Fibroblast of lung (primary cell): ENCODE measurements around the gene BCL2.

ENCODE experiments used
- EZH2 ChIP-seq: IDR thresholded peaks from 2 replicates; pipeline ENCODE4 v1.5.1; 2012; ENCODE audit warnings: low read length, control low read depth, mild to moderate bottlenecking; ENCODE audit errors: missing control alignments
- TF ChIP-seq, protein P1 (sequence below), 2 donors: IDR thresholded peaks in 1 of 2; conservative IDR thresholded peaks in 1 of 2; 1 replicate in 1 of 2; 2 replicates in 1 of 2; pipeline ENCODE4 v1.5.1; 2011 to 2012; ENCODE audit warnings: low read length in 2 of 2, control low read depth in 1 of 2, inconsistent platforms in 1 of 2, low read depth in 1 of 2, mild to moderate bottlenecking in 1 of 2

DNA sequence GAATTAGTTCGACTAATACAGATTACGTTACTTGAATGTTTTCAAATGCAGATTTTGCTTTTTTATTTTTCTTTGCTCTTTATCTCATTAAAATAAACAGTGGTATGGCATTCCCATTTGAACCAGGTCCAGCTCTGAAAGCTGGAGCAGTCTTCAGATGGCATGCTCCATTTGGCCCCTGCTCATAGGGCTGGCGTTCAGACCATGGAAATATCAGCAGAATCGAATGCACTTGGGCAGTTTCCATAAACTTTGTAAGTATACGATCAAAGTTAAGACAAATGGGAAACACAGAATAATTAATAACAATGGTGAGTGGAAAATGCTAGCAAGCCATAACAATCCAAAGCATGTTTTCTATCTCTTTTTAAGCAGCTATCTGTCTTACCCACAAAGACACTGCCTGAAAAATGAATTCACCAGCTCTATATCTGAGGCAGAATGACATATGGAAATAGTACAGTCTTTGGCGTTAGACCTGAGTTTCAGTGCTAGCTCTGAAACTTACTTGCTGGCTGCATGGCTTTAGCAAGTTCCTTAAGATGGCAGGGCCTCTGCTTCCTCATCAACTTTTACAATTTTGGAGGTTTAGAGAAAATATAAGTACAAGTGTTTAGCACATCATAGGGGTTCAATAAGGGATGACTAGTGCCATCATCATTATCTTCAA is 131.6 kb downstream of the BCL2 start:
- TF ChIP-seq, protein P1, sequence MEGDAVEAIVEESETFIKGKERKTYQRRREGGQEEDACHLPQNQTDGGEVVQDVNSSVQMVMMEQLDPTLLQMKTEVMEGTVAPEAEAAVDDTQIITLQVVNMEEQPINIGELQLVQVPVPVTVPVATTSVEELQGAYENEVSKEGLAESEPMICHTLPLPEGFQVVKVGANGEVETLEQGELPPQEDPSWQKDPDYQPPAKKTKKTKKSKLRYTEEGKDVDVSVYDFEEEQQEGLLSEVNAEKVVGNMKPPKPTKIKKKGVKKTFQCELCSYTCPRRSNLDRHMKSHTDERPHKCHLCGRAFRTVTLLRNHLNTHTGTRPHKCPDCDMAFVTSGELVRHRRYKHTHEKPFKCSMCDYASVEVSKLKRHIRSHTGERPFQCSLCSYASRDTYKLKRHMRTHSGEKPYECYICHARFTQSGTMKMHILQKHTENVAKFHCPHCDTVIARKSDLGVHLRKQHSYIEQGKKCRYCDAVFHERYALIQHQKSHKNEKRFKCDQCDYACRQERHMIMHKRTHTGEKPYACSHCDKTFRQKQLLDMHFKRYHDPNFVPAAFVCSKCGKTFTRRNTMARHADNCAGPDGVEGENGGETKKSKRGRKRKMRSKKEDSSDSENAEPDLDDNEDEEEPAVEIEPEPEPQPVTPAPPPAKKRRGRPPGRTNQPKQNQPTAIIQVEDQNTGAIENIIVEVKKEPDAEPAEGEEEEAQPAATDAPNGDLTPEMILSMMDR (conservative IDR thresholded peaks at IDR 0.05 in 1 of 2, IDR thresholded peaks at IDR 0.05 in 1 of 2; ENCODE audit: low read depth in 1 of 2, low read length in 2 of 2): no peak
- TF ChIP-seq EZH2: no peak
